A673 (cell line): Measurements from ENCODE around the gene GYG1. TPM values are rescaled to one million over a fixed set of nuclear protein-coding genes. Genes with fewer than 3 reads are reported as not detected.

Source experiments
- BruUV-seq: library from RNA; stranded (reverse); fragments of 400-500 nt; replicated peaks from 2 replicates; lab custom pipeline; 2021; lab: Mats Ljungman, UMichigan
- CTCF ChIA-PET: fragments of 300-600 bp; sonication (Branson Sonifier 250); formaldehyde crosslinking; loops from one replicate; lab custom pipeline; 2022; ENCODE audit warnings: antibody characterized with exemption; lab: Charles Lee
- POLR2A ChIA-PET: fragments of 300-600 bp; sonication (Branson Sonifier 250); formaldehyde crosslinking; loops from one replicate; lab custom pipeline; 2022; ENCODE audit warnings: antibody characterized with exemption; ENCODE audit not compliant: low non-redundant PET; lab: Charles Lee
- DNase-seq: peaks from one replicate; pipeline ENCODE4 v3.0.0-alpha.2; 2015; ENCODE audit warnings: low spot score
- H3K27ac ChIP-seq: fragments of 200-600 bp; sonication (generic); 2 replicates; pipeline ENCODE4 v1.5.1; 2016; ENCODE audit warnings: mixed run types, low read depth, mild to moderate bottlenecking, mixed read lengths, antibody characterized with exemption, low read length; ENCODE audit not compliant: poor library complexity, severe bottlenecking
- H3K27me3 ChIP-seq: fragments of 200-600 bp; sonication (generic); replicated peaks from 2 replicates; pipeline ENCODE4 v1.6.1; 2017; ENCODE audit warnings: mixed run types, low read depth, mild to moderate bottlenecking, mixed read lengths, antibody characterized with exemption, low read length; ENCODE audit not compliant: insufficient read depth, poor library complexity
- H3K36me3 ChIP-seq: fragments of 200-600 bp; sonication (generic); 2 replicates; pipeline ENCODE4 v1.6.1; 2016; ENCODE audit warnings: mixed run types, mild to moderate bottlenecking, mixed read lengths, antibody characterized with exemption, low read length; ENCODE audit not compliant: insufficient read depth, poor library complexity, severe bottlenecking
- H3K4me1 ChIP-seq: fragments of 200-600 bp; sonication (generic); 2 replicates; pipeline ENCODE4 v1.6.1; 2017; ENCODE audit warnings: mixed run types, mild to moderate bottlenecking, mixed read lengths, antibody characterized with exemption, low read length; ENCODE audit not compliant: insufficient read depth, poor library complexity, severe bottlenecking
- H3K4me3 ChIP-seq: fragments of 200-600 bp; sonication (generic); 2 replicates; pipeline ENCODE4 v1.5.1; 2016; ENCODE audit warnings: low read depth, mixed run types, mild to moderate bottlenecking, mixed read lengths, low read length; ENCODE audit not compliant: poor library complexity, severe bottlenecking
- H3K9me3 ChIP-seq: fragments of 200-600 bp; sonication (generic); 2 replicates; pipeline ENCODE4 v1.6.1; 2016; ENCODE audit warnings: mixed run types, low read depth, mild to moderate bottlenecking, mixed read lengths, antibody characterized with exemption, low read length; ENCODE audit not compliant: poor library complexity, severe bottlenecking
- CTCF ChIP-seq: fragments of 300-800, 200-600 bp; sonication (generic); conservative IDR thresholded peaks from 2 replicates; pipeline ENCODE4 v1.5.1; 2017; ENCODE audit warnings: low read depth, mild to moderate bottlenecking, antibody characterized with exemption, low read length, moderate library complexity, mixed read lengths
- EZH2 ChIP-seq: fragments of 200-600 bp; sonication (generic); IDR thresholded peaks from 2 replicates; pipeline ENCODE4 v1.6.1; 2017; ENCODE audit warnings: borderline replicate concordance, low read depth, mild to moderate bottlenecking, mixed read lengths, antibody characterized with exemption, low read length; ENCODE audit not compliant: poor library complexity, severe bottlenecking
- intact Hi-C: fragments of 100-400 bp; cut with micrococcal nuclease; formaldehyde crosslinking; loops from one replicate; pipeline ENCODE4 v1.10.0; 2022; ENCODE audit not compliant: unreplicated experiment
- total RNA-seq: library from RNA; stranded (reverse); gene quantifications from 2 replicates; pipeline ENCODE4 v1.2.3, GENCODE V29; 2021

The GYG1 gene
- total RNA-seq, 1 experiment from 2014 or later = 5.1 TPM

GRCh38 chr3:149004622-149005021 is 13.3 kb downstream of the GYG1 start:
- H3K27me3 ChIP-seq = no peaks in the 10 kb centered on the region
- no TSS peak for BruUV-seq
- ChIA-PET POLR2A (no interaction called here), CTCF (no interaction called here)
- no peak overlapping the region for H3K27ac ChIP-seq
- H3K4me1 ChIP-seq = no peaks in the 10 kb centered on the region
- H3K4me3 ChIP-seq = no peak overlapping the region
- H3K9me3 ChIP-seq = no peaks in the 10 kb centered on the region
- no peak for TF ChIP-seq CTCF
- no peak for TF ChIP-seq EZH2
- intact Hi-C loops = no loop called here
- H3K36me3 ChIP-seq = no peaks in the 10 kb centered on the region
- DNase-seq = no peak

GRCh38 chr3:149005416-149005815 is 14.1 kb downstream of the GYG1 start:
- H3K4me1 ChIP-seq = no peaks in the 10 kb centered on the region
- TF ChIP-seq CTCF = no peak
- TF ChIP-seq EZH2 = no peak
- ChIA-PET POLR2A (no interaction called here), CTCF (no interaction called here)
- H3K36me3 ChIP-seq = no peaks in the 10 kb centered on the region
- H3K27ac ChIP-seq = no peak overlapping the region
- no peaks in the 10 kb centered on the region for H3K9me3 ChIP-seq
- H3K4me3 ChIP-seq = no peak overlapping the region
- no TSS peak for BruUV-seq
- intact Hi-C loops = no loop called here
- H3K27me3 ChIP-seq = no peaks in the 10 kb centered on the region
- DNase-seq = no peak

- TF ChIP-seq CTCF (no peak), EZH2 (no peak)
- Histone ChIP-seq H3K36me3 (no peaks in the 10 kb centered on the region), H3K4me3 (no peak overlapping the region), H3K4me1 (no peaks in the 10 kb centered on the region), H3K27me3 (no peaks in the 10 kb centered on the region), H3K27ac (no peak overlapping the region), H3K9me3 (no peaks in the 10 kb centered on the region)
- BruUV-seq = no TSS peak
- intact Hi-C loops = no loop called here
- POLR2A ChIA-PET = no interaction called here
- DNase-seq = no peak
- CTCF ChIA-PET = no interaction called here
Observed at GRCh38 chr3:149007567-149008257, 16.4 kb downstream of the GYG1 start.
